Right lobe of liver (tissue), 6 donors: ENCODE results near the gene IL19. TPM values are rescaled to one million over a fixed set of nuclear protein-coding genes. Genes with fewer than 3 reads are reported as not detected.

Experiments
- ATAC-seq, 4 donors: fragments of 200-7000 bp; cut with Tn5 transposase; one replicate each; pipeline ENCODE4 v1.9.1; 2020; ENCODE audit warnings: mild to moderate bottlenecking in 4 of 4, moderate library complexity in 4 of 4
- DNase-seq, 3 donors: peaks; one replicate each; pipeline ENCODE4 v3.0.0-alpha.2; 2020
- H3K27ac ChIP-seq, 3 donors: fragments of 200-600 bp; one replicate each; pipeline ENCODE4 v1.8.0; 2022
- H3K27me3 ChIP-seq, 2 donors: fragments of 200-600 bp; one replicate each; pipeline ENCODE4 v1.8.0; 2022
- H3K36me3 ChIP-seq, 4 donors: fragments of 200-600 bp; sonication (generic) in 1 of 4; one replicate each; pipeline versions ENCODE4 v1.5.1 to v1.8.0; 2017 to 2022; ENCODE audit warnings: control low read depth in 1 of 4
- H3K4me1 ChIP-seq, 4 donors: fragments of 200-600 bp; sonication (generic) in 1 of 4; one replicate each; pipeline versions ENCODE4 v1.5.1 to v1.8.0; 2017 to 2022; ENCODE audit warnings: control low read depth in 1 of 4
- H3K4me3 ChIP-seq, 3 donors: fragments of 200-600 bp; one replicate each; pipeline ENCODE4 v1.8.0; 2022
- H3K9me3 ChIP-seq, 4 donors: fragments of 200-600 bp; sonication (generic) in 1 of 4; one replicate each; pipeline versions ENCODE4 v1.5.1 to v1.8.0; 2017 to 2022; ENCODE audit warnings: control low read depth in 1 of 4
- CTCF ChIP-seq, 4 donors: fragments of 200-600 bp in 3 of 4; fragments of 450-650 bp in 1 of 4; IDR thresholded peaks; one replicate each; pipeline versions ENCODE4 v1.5.1 to v1.8.0; 2016 to 2022; ENCODE audit warnings: antibody characterized with exemption in 4 of 4, mild to moderate bottlenecking in 2 of 4
- POLR2A ChIP-seq: fragments of 450-650 bp; IDR thresholded peaks from one replicate; pipeline ENCODE4 v1.6.1; 2017; ENCODE audit warnings: antibody characterized with exemption, mild to moderate bottlenecking
- WGBS: methylation state at CpG from one replicate; pipeline ENCODE4 v1.1.6; 2018; ENCODE audit warnings: low coverage, low lambda C conversion rate; ENCODE audit not compliant: insufficient coverage; ENCODE audit errors: missing lambda C conversion rate; 5-methylcytosine and 5-hydroxymethylcytosine counted together
- intact Hi-C, 2 donors: fragments of 100-400 bp; cut with DNase I; formaldehyde crosslinking; loops; one replicate each; pipeline versions ENCODE4 v1.11.2 to v1.14.1; 2022
- total RNA-seq, 6 experiments: library from RNA; depleted of rRNA in 2 of 6; stranded (reverse); fragments of >200 nt in 2 of 6; fragmentation: NEBNext Ultra II Directional in 3 of 6; extraction: Animal tissue kit (Norgen Biotek cat#: 25700) in 3 of 6; gene quantifications; one replicate each; pipeline versions ENCODE4 v1.1.0 to v1.2.4, GENCODE V29; 2016 to 2023
- donor health status: DM: no; HTN: yes; CAD: no.
- donor health status: DM: no; HTN: no; CAD: no.
- donor health status: DM: no; HTN: no; CAD: no.
- donor health status: DM: no; HTN: yes; CAD: no.
- donor health status: DM: no; HTN: yes; CAD: no.

The IL19 gene
- total RNA-seq, 6 experiments from 2014 or later, result not detected

- Histone ChIP-seq H3K9me3 (no peaks in the 10 kb centered on the region), H3K27me3 (no peaks in the 10 kb centered on the region), H3K27ac (no peak overlapping the region), H3K4me1 (peaks cover 0 to 12% (median 0%) of the 10 kb centered on the region in 4 donors), H3K36me3 (no peaks in the 10 kb centered on the region), H3K4me3 (no peak overlapping the region)
- ATAC-seq (no peak), DNase-seq (no peak)
- intact Hi-C loops, result loop anchor here (10.0 kb wide), 1 partner anchor 176 kb away; no protein-coding TSS in a partner anchor
- WGBS, result 67% methylated on average over 3 of the region's 3 CpGs
- TF ChIP-seq CTCF (IDR thresholded peaks at IDR 0.05), result peak in 1 of 4 donors; percentile 10
- TF ChIP-seq POLR2A, result no peak
Observed at GRCh38 chr1:206738370-206739366, 31.9 kb upstream of the IL19 start.

GRCh38 chr1:206739411-206740076, 31.0 kb upstream of the IL19 start:
- Histone ChIP-seq H3K27ac (no peak overlapping the region), H3K27me3 (no peaks in the 10 kb centered on the region), H3K4me1 (peaks cover 0 to 12% (median 0%) of the 10 kb centered on the region in 4 donors), H3K36me3 (no peaks in the 10 kb centered on the region), H3K9me3 (no peaks in the 10 kb centered on the region), H3K4me3 (no peak overlapping the region)
- DNase-seq, result no peak
- intact Hi-C loops, result loop anchor here (10.0 kb wide), 2 partner anchors 175 to 245 kb away; no protein-coding TSS in a partner anchor
- 31% methylated on average over 4 of the region's 5 CpGs for WGBS
- peak; percentile 24 to 40 (median 32) for ATAC-seq
- TF ChIP-seq CTCF (IDR thresholded peaks at IDR 0.05) (no peak), POLR2A (no peak)

GRCh38 chr1:206741142-206741701, 29.4 kb upstream of the IL19 start:
- Histone ChIP-seq H3K4me1 (peaks cover 0 to 12% (median 0%) of the 10 kb centered on the region in 4 donors), H3K4me3 (no peak overlapping the region), H3K9me3 (no peaks in the 10 kb centered on the region), H3K27ac (no peak overlapping the region), H3K36me3 (no peaks in the 10 kb centered on the region), H3K27me3 (no peaks in the 10 kb centered on the region)
- DNase-seq (no peak), ATAC-seq (no peak)
- intact Hi-C loops, result loop anchor here in 1 of 2 donors (10.0 kb wide), 1 partner anchor 244 kb away; no protein-coding TSS in a partner anchor
- no CpG with 5 or more reads among the region's 6 CpGs for WGBS
- TF ChIP-seq CTCF (IDR thresholded peaks at IDR 0.05), result no peak

GRCh38 chr1:206742719-206743383, 27.7 kb upstream of the IL19 start:
- no peaks in the 10 kb centered on the region for H3K27me3 ChIP-seq
- H3K9me3 ChIP-seq, result no peaks in the 10 kb centered on the region
- H3K36me3 ChIP-seq, result no peaks in the 10 kb centered on the region
- no peak for DNase-seq
- H3K4me3 ChIP-seq, result no peak overlapping the region
- peaks cover 0 to 9% (median 0%) of the 10 kb centered on the region in 4 donors for H3K4me1 ChIP-seq
- TF ChIP-seq POLR2A, result no peak
- TF ChIP-seq CTCF (IDR thresholded peaks at IDR 0.05), result no peak
- WGBS, result 47% methylated on average over 6 of the region's 13 CpGs
- no peak overlapping the region for H3K27ac ChIP-seq
- no peak for ATAC-seq
- intact Hi-C loops, result loop anchor here in 1 of 2 donors (10.0 kb wide), 1 partner anchor 242 kb away; no protein-coding TSS in a partner anchor
